OCI-LY3 (cell line): Measurements from ENCODE around the gene WLS.

Experiments used
- H2AFZ ChIP-seq: fragments of 200-600, 300-600 bp; shearing (Covaris generic); 2 replicates; pipeline ENCODE4 v1.6.0; 2014; ENCODE audit warnings: antibody characterized with exemption, low read depth, low read length
- H3K27ac ChIP-seq: fragments of 200-600, 300-600 bp; sonication (generic); 2 replicates; pipeline ENCODE4 v1.5.1; 2014; ENCODE audit warnings: mild to moderate bottlenecking, low read length, moderate library complexity, mixed read lengths
- H3K27me3 ChIP-seq: fragments of 200-600, 300-600 bp; sonication (generic); 2 replicates; pipeline ENCODE4 v1.6.1; 2014; ENCODE audit warnings: low read depth, low read length, mixed read lengths
- H3K36me3 ChIP-seq: fragments of 200-600, 300-600 bp; sonication (generic); replicated peaks from 2 replicates; pipeline ENCODE3; 2014; ENCODE audit warnings: low read depth, low read length, mixed read lengths
- H3K4me1 ChIP-seq: fragments of 300-600, 200-600 bp; sonication (generic); 2 replicates; pipeline ENCODE4 v1.6.1; 2014; ENCODE audit warnings: low read length, mixed read lengths
- H3K4me2 ChIP-seq: fragments of 200-600, 300-600 bp; sonication (generic); 2 replicates; pipeline ENCODE4 v1.6.1; 2014; ENCODE audit warnings: low read length, mixed read lengths
- H3K4me3 ChIP-seq: fragments of 300-600, 200-600 bp; sonication (generic); 2 replicates; pipeline ENCODE4 v1.5.1; 2014; ENCODE audit warnings: antibody characterized with exemption, mild to moderate bottlenecking, low read length, moderate library complexity
- H3K79me2 ChIP-seq: fragments of 300-600, 200-600 bp; shearing (Covaris generic); 2 replicates; pipeline ENCODE4 v1.6.1; 2014; ENCODE audit warnings: mild to moderate bottlenecking, low read length, mixed read lengths
- H3K9ac ChIP-seq: fragments of 300-600, 200-600 bp; shearing (Covaris generic); 2 replicates; pipeline ENCODE4 v1.6.0; 2014; ENCODE audit warnings: mild to moderate bottlenecking, low read length, moderate library complexity
- H3K9me3 ChIP-seq: fragments of 200-600, 300-600 bp; shearing (Covaris generic); 2 replicates; pipeline ENCODE4 v1.6.1; 2014; ENCODE audit warnings: low read length, mixed read lengths; ENCODE audit not compliant: insufficient read depth
- H4K20me1 ChIP-seq: fragments of 200-600, 300-600 bp; sonication (generic); 2 replicates; pipeline ENCODE4 v1.6.1; 2016; ENCODE audit warnings: low read length, mixed read lengths; ENCODE audit not compliant: insufficient read depth
- CTCF ChIP-seq: fragments of 200-600, 300-600 bp; sonication (generic); IDR thresholded peaks from 2 replicates; pipeline ENCODE4 v1.5.1; 2014; ENCODE audit warnings: antibody characterized with exemption, low read length, low read depth
- EZH2phosphoT487 ChIP-seq: fragments of 200-600 bp; shearing (Covaris generic); IDR thresholded peaks from 2 replicates; pipeline ENCODE4 v1.6.1; 2018; ENCODE audit warnings: antibody characterized with exemption, mixed run types, low read depth

The WLS gene

GRCh38 chr1:68115308-68115707 is 117.0 kb downstream of the WLS start:
- Histone ChIP-seq H3K4me3 (no peak overlapping the region), H4K20me1 (no peaks in the 10 kb centered on the region), H3K4me2 (no peak overlapping the region), H3K9ac (no peak overlapping the region), H3K79me2 (no peaks in the 10 kb centered on the region), H3K36me3 (no peaks in the 10 kb centered on the region), H3K9me3 (no peaks in the 10 kb centered on the region), H3K27me3 (no peaks in the 10 kb centered on the region), H3K27ac (no peak overlapping the region), H2AFZ (no peak overlapping the region), H3K4me1 (peaks cover 4% of the 10 kb centered on the region; the same call in 1 of the 2 replicates)
- TF ChIP-seq CTCF: no peak
- no peak for TF ChIP-seq EZH2phosphoT487

GRCh38 chr1:68113966-68114365 is 118.4 kb downstream of the WLS start:
- TF ChIP-seq EZH2phosphoT487 (no peak), CTCF (no peak)
- H3K9ac ChIP-seq: no peak overlapping the region
- H3K27me3 ChIP-seq: no peaks in the 10 kb centered on the region
- H2AFZ ChIP-seq: no peak overlapping the region
- H3K4me1 ChIP-seq: peaks cover 4% of the 10 kb centered on the region; the same call in 1 of the 2 replicates
- no peaks in the 10 kb centered on the region for H4K20me1 ChIP-seq
- H3K4me3 ChIP-seq: no peak overlapping the region
- no peak overlapping the region for H3K4me2 ChIP-seq
- H3K9me3 ChIP-seq: no peaks in the 10 kb centered on the region
- no peak overlapping the region for H3K27ac ChIP-seq
- H3K36me3 ChIP-seq: no peaks in the 10 kb centered on the region
- H3K79me2 ChIP-seq: no peaks in the 10 kb centered on the region

GRCh38 chr1:68112835-68113243 is 119.5 kb downstream of the WLS start:
- H3K79me2 ChIP-seq: no peaks in the 10 kb centered on the region
- H3K36me3 ChIP-seq: no peaks in the 10 kb centered on the region
- peaks cover 4% of the 10 kb centered on the region; the same call in 1 of the 2 replicates for H3K4me1 ChIP-seq
- no peaks in the 10 kb centered on the region for H3K27me3 ChIP-seq
- no peak overlapping the region for H3K27ac ChIP-seq
- no peak overlapping the region for H2AFZ ChIP-seq
- H4K20me1 ChIP-seq: no peaks in the 10 kb centered on the region
- H3K9ac ChIP-seq: no peak overlapping the region
- no peaks in the 10 kb centered on the region for H3K9me3 ChIP-seq
- no peak overlapping the region for H3K4me2 ChIP-seq
- TF ChIP-seq EZH2phosphoT487: no peak
- no peak for TF ChIP-seq CTCF
- H3K4me3 ChIP-seq: no peak overlapping the region

GRCh38 chr1:68111519-68112436 is 120.5 kb downstream of the WLS start:
- no peak overlapping the region for H3K9ac ChIP-seq
- no peak overlapping the region for H3K4me3 ChIP-seq
- H4K20me1 ChIP-seq: no peaks in the 10 kb centered on the region
- H3K4me2 ChIP-seq: no peak overlapping the region
- peak; percentile 25; the same call in 1 of the 2 replicates for TF ChIP-seq CTCF
- TF ChIP-seq EZH2phosphoT487: no peak
- no peaks in the 10 kb centered on the region for H3K27me3 ChIP-seq
- no peaks in the 10 kb centered on the region for H3K36me3 ChIP-seq
- H2AFZ ChIP-seq: no peak overlapping the region
- H3K9me3 ChIP-seq: no peaks in the 10 kb centered on the region
- no peaks in the 10 kb centered on the region for H3K79me2 ChIP-seq
- H3K27ac ChIP-seq: no peak overlapping the region
- H3K4me1 ChIP-seq: no peaks in the 10 kb centered on the region
